HEK293 (cell line): ENCODE results near the gene C1orf94.

Experiments used
- CTCF ChIA-PET: fragments of 350-600 bp; formaldehyde crosslinking; extraction: SDS; loops from one replicate; lab custom pipeline; 2021; ENCODE audit warnings: antibody characterized with exemption; lab: Yijun Ruan, JAX
- POLR2A ChIA-PET: fragments of 300-600 bp; formaldehyde crosslinking; extraction: SDS; loops from one replicate; lab custom pipeline; 2020; ENCODE audit warnings: antibody characterized with exemption, inconsistent platforms; lab: Yijun Ruan, JAX
- H3K27ac ChIP-seq: fragments of 200-500 bp; sonication (Bioruptor generic); 2 replicates; pipeline ENCODE4 v1.5.1; 2014; ENCODE audit warnings: low read depth, low read length, control low read depth, inconsistent platforms; ENCODE audit errors: extremely low read depth
- H3K36me3 ChIP-seq, 2 experiments: fragments of 200-500 bp in 1 of 2; sonication (Bioruptor generic) in 1 of 2; 1 replicate in 1 of 2; 2 replicates in 1 of 2; pipeline ENCODE4 v1.5.1; 2014 to 2017; ENCODE audit warnings: inconsistent platforms in 2 of 2, low read length in 2 of 2; ENCODE audit not compliant: control insufficient read depth in 2 of 2, insufficient read depth in 1 of 2
- H3K4me1 ChIP-seq: fragments of 200-500 bp; sonication (Bioruptor generic); 2 replicates; pipeline ENCODE4 v1.5.1; 2014; ENCODE audit warnings: mild to moderate bottlenecking, low read length, inconsistent platforms; ENCODE audit not compliant: control insufficient read depth, insufficient read depth
- H3K4me3 ChIP-seq: 2 replicates; pipeline ENCODE4 v1.5.1; 2011; ENCODE audit warnings: low read depth, mild to moderate bottlenecking, control low read depth, low read length, moderate library complexity
- H3K9me3 ChIP-seq: fragments of 200-500 bp; sonication (Bioruptor generic); 2 replicates; pipeline ENCODE4 v1.5.1; 2014; ENCODE audit warnings: low read depth, low read length, inconsistent platforms; ENCODE audit not compliant: control insufficient read depth, insufficient read depth
- CTCF ChIP-seq: fragments of 450-650 bp; formaldehyde crosslinking; IDR thresholded peaks from 2 replicates; pipeline ENCODE4 v1.5.1; 2016; ENCODE audit warnings: missing biosample characterization, missing genetic modification characterization
- GLIS2 ChIP-seq: fragments of 450-650 bp; formaldehyde crosslinking; IDR thresholded peaks from 2 replicates; pipeline ENCODE4 v1.5.1; 2016; ENCODE audit warnings: missing biosample characterization, missing genetic modification characterization
- HOXD13 ChIP-seq: sonication (generic); formaldehyde crosslinking; IDR thresholded peaks from 2 replicates; pipeline ENCODE4 v1.8.0; 2022; ENCODE audit warnings: missing genetic modification reagents, borderline replicate concordance
- KLF1 ChIP-seq: fragments of 450-650 bp; formaldehyde crosslinking; IDR thresholded peaks from 2 replicates; pipeline ENCODE4 v1.5.1; 2016; ENCODE audit warnings: missing biosample characterization, missing genetic modification characterization
- KLF16 ChIP-seq: fragments of 450-650 bp; formaldehyde crosslinking; IDR thresholded peaks from 2 replicates; pipeline ENCODE4 v1.5.1; 2017; ENCODE audit warnings: missing biosample characterization, missing genetic modification characterization
- OSR2 ChIP-seq: fragments of 450-650 bp; formaldehyde crosslinking; IDR thresholded peaks from 2 replicates; pipeline ENCODE4 v1.5.1; 2016; ENCODE audit warnings: missing biosample characterization, missing genetic modification characterization
- ZFP3 ChIP-seq: fragments of 450-650 bp; formaldehyde crosslinking; IDR thresholded peaks from 2 replicates; pipeline ENCODE4 v1.5.1; 2016; ENCODE audit warnings: low read depth, missing biosample characterization, missing genetic modification characterization
- ZFP69B ChIP-seq: fragments of 450-650 bp; formaldehyde crosslinking; IDR thresholded peaks from 2 replicates; pipeline ENCODE4 v1.5.1; 2016; ENCODE audit warnings: missing biosample characterization, missing genetic modification characterization
- ZNF174 ChIP-seq: fragments of 450-650 bp; formaldehyde crosslinking; IDR thresholded peaks from 2 replicates; pipeline ENCODE4 v1.5.0; 2017; ENCODE audit warnings: missing biosample characterization, mild to moderate bottlenecking, missing genetic modification characterization
- ZNF202 ChIP-seq: fragments of 450-650 bp; formaldehyde crosslinking; IDR thresholded peaks from 2 replicates; pipeline ENCODE4 v1.5.1; 2016; ENCODE audit warnings: missing biosample characterization, missing genetic modification characterization, borderline replicate concordance
- ZNF211 ChIP-seq: fragments of 450-650 bp; formaldehyde crosslinking; IDR thresholded peaks from 2 replicates; pipeline ENCODE4 v1.5.1; 2016; ENCODE audit warnings: low read depth, missing biosample characterization, missing genetic modification characterization
- ZNF266 ChIP-seq: fragments of 450-650 bp; formaldehyde crosslinking; IDR thresholded peaks from 2 replicates; pipeline ENCODE4 v1.5.1; 2016; ENCODE audit warnings: missing biosample characterization, missing genetic modification characterization, low read depth
- ZNF366 ChIP-seq: fragments of 450-650 bp; formaldehyde crosslinking; conservative IDR thresholded peaks from 2 replicates; pipeline ENCODE4 v1.5.1; 2016; ENCODE audit warnings: missing biosample characterization, missing genetic modification characterization
- ZNF394 ChIP-seq: fragments of 450-650 bp; formaldehyde crosslinking; IDR thresholded peaks from 2 replicates; pipeline ENCODE4 v1.5.1; 2016; ENCODE audit warnings: missing biosample characterization, missing genetic modification characterization, mild to moderate bottlenecking, moderate library complexity, borderline replicate concordance
- ZNF433 ChIP-seq: fragments of 450-650 bp; formaldehyde crosslinking; IDR thresholded peaks from 2 replicates; pipeline ENCODE4 v1.5.1; 2016; ENCODE audit warnings: missing biosample characterization, missing genetic modification characterization, low read depth
- ZNF555 ChIP-seq: fragments of 450-650 bp; formaldehyde crosslinking; conservative IDR thresholded peaks from 2 replicates; pipeline ENCODE4 v1.5.1; 2017; ENCODE audit warnings: missing biosample characterization, mild to moderate bottlenecking, missing genetic modification characterization, inconsistent platforms
- ZNF585B ChIP-seq: fragments of 450-650 bp; formaldehyde crosslinking; IDR thresholded peaks from 2 replicates; pipeline ENCODE4 v1.5.1; 2016; ENCODE audit warnings: missing biosample characterization, missing genetic modification characterization
- ZNF610 ChIP-seq: fragments of 450-650 bp; formaldehyde crosslinking; IDR thresholded peaks from 2 replicates; pipeline ENCODE4 v1.5.1; 2016; ENCODE audit warnings: missing biosample characterization, missing genetic modification characterization, borderline replicate concordance
- ZNF626 ChIP-seq: fragments of 450-650 bp; sonication (Bioruptor Pico); formaldehyde crosslinking; IDR thresholded peaks from 2 replicates; pipeline ENCODE4 v1.5.1; 2018; ENCODE audit warnings: missing biosample characterization, missing genetic modification characterization, inconsistent platforms
- ZNF629 ChIP-seq: fragments of 450-650 bp; formaldehyde crosslinking; IDR thresholded peaks from 2 replicates; pipeline ENCODE4 v1.5.1; 2017; ENCODE audit warnings: missing biosample characterization, missing genetic modification characterization
- TF ChIP-seq, protein P1 (sequence below): fragments of 450-650 bp; formaldehyde crosslinking; IDR thresholded peaks from 2 replicates; pipeline ENCODE4 v1.5.1; 2016; ENCODE audit warnings: missing biosample characterization, missing genetic modification characterization, borderline replicate concordance
- TF ChIP-seq, protein P2 (sequence below): fragments of 450-650 bp; formaldehyde crosslinking; conservative IDR thresholded peaks from 2 replicates; pipeline ENCODE4 v1.5.1; 2016; ENCODE audit warnings: low read depth, missing biosample characterization, missing genetic modification characterization
- TF ChIP-seq, protein P3 (sequence below): sonication (generic); formaldehyde crosslinking; IDR thresholded peaks from 2 replicates; pipeline ENCODE4 v1.8.1; 2022; ENCODE audit warnings: mild to moderate bottlenecking, moderate library complexity, missing genetic modification reagents
- TF ChIP-seq, protein P4 (sequence below): fragments of 450-650 bp; formaldehyde crosslinking; IDR thresholded peaks from 2 replicates; pipeline ENCODE4 v1.5.1; 2017; ENCODE audit warnings: missing biosample characterization, mild to moderate bottlenecking, missing genetic modification characterization, moderate library complexity
- TF ChIP-seq, protein P5 (sequence below): fragments of 450-650 bp; formaldehyde crosslinking; IDR thresholded peaks from 2 replicates; pipeline ENCODE4 v1.5.1; 2016; ENCODE audit warnings: missing biosample characterization, missing genetic modification characterization, borderline replicate concordance

The C1orf94 gene

GRCh38 chr1:34268311-34268954 is 91.7 kb downstream of the C1orf94 start:
- ChIA-PET POLR2A (no interaction called here), CTCF (interaction anchor here (0.5 kb wide), 1 partner anchor 1484 kb away, joined by 3 read pairs; no protein-coding TSS in a partner anchor)
- no peak overlapping the region for H3K4me3 ChIP-seq
- no peak for TF ChIP-seq ZNF211 (tag by site-specific recombination)
- no peak for TF ChIP-seq ZNF433 (tag by site-specific recombination)
- TF ChIP-seq, protein P1, sequence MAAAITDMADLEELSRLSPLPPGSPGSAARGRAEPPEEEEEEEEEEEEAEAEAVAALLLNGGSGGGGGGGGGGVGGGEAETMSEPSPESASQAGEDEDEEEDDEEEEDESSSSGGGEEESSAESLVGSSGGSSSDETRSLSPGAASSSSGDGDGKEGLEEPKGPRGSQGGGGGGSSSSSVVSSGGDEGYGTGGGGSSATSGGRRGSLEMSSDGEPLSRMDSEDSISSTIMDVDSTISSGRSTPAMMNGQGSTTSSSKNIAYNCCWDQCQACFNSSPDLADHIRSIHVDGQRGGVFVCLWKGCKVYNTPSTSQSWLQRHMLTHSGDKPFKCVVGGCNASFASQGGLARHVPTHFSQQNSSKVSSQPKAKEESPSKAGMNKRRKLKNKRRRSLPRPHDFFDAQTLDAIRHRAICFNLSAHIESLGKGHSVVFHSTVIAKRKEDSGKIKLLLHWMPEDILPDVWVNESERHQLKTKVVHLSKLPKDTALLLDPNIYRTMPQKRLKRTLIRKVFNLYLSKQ (tag by site-specific recombination) = no peak
- TF ChIP-seq ZFP3 (tag by site-specific recombination) = no peak
- TF ChIP-seq ZNF394 (tag by site-specific recombination) = no peak
- peak; percentile 43; the same call in 1 of the 2 replicates for TF ChIP-seq ZNF629 (tag by site-specific recombination)
- TF ChIP-seq ZNF626 (tag by site-specific recombination) = no peak
- TF ChIP-seq ZNF610 = no peak
- 0 out of 2 replicates have a peak, but pooled peaks have one; percentile 49 for TF ChIP-seq KLF16
- TF ChIP-seq OSR2 = peak; percentile 67
- TF ChIP-seq ZNF266 (tag by site-specific recombination) = no peak
- TF ChIP-seq HOXD13 (CRISPR knock-in tag) = peak; percentile 94
- no peak for TF ChIP-seq ZNF174 (tag by site-specific recombination)
- no peak for TF ChIP-seq ZNF366 (tag by site-specific recombination)
- TF ChIP-seq, protein P2, sequence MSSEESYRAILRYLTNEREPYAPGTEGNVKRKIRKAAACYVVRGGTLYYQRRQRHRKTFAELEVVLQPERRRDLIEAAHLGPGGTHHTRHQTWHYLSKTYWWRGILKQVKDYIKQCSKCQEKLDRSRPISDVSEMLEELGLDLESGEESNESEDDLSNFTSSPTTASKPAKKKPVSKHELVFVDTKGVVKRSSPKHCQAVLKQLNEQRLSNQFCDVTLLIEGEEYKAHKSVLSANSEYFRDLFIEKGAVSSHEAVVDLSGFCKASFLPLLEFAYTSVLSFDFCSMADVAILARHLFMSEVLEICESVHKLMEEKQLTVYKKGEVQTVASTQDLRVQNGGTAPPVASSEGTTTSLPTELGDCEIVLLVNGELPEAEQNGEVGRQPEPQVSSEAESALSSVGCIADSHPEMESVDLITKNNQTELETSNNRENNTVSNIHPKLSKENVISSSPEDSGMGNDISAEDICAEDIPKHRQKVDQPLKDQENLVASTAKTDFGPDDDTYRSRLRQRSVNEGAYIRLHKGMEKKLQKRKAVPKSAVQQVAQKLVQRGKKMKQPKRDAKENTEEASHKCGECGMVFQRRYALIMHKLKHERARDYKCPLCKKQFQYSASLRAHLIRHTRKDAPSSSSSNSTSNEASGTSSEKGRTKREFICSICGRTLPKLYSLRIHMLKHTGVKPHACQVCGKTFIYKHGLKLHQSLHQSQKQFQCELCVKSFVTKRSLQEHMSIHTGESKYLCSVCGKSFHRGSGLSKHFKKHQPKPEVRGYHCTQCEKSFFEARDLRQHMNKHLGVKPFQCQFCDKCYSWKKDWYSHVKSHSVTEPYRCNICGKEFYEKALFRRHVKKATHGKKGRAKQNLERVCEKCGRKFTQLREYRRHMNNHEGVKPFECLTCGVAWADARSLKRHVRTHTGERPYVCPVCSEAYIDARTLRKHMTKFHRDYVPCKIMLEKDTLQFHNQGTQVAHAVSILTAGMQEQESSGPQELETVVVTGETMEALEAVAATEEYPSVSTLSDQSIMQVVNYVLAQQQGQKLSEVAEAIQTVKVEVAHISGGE (tag by site-specific recombination) = no peak
- TF ChIP-seq ZNF585B (tag by site-specific recombination) = no peak
- TF ChIP-seq, protein P3, sequence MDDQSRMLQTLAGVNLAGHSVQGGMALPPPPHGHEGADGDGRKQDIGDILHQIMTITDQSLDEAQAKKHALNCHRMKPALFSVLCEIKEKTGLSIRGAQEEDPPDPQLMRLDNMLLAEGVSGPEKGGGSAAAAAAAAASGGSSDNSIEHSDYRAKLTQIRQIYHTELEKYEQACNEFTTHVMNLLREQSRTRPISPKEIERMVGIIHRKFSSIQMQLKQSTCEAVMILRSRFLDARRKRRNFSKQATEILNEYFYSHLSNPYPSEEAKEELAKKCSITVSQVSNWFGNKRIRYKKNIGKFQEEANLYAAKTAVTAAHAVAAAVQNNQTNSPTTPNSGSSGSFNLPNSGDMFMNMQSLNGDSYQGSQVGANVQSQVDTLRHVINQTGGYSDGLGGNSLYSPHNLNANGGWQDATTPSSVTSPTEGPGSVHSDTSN (CRISPR knock-in tag) = no peak
- TF ChIP-seq, protein P4, sequence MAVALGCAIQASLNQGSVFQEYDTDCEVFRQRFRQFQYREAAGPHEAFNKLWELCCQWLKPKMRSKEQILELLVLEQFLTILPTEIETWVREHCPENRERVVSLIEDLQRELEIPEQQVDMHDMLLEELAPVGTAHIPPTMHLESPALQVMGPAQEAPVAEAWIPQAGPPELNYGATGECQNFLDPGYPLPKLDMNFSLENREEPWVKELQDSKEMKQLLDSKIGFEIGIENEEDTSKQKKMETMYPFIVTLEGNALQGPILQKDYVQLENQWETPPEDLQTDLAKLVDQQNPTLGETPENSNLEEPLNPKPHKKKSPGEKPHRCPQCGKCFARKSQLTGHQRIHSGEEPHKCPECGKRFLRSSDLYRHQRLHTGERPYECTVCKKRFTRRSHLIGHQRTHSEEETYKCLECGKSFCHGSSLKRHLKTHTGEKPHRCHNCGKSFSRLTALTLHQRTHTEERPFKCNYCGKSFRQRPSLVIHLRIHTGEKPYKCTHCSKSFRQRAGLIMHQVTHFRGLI (tag by site-specific recombination) = no peak
- no peak for TF ChIP-seq ZNF555 (tag by site-specific recombination)
- TF ChIP-seq ZNF202 = no peak
- TF ChIP-seq KLF1 (tag by site-specific recombination) = no peak
- no peak for TF ChIP-seq CTCF
- no peak for TF ChIP-seq ZFP69B (tag by site-specific recombination)
- TF ChIP-seq, protein P5, sequence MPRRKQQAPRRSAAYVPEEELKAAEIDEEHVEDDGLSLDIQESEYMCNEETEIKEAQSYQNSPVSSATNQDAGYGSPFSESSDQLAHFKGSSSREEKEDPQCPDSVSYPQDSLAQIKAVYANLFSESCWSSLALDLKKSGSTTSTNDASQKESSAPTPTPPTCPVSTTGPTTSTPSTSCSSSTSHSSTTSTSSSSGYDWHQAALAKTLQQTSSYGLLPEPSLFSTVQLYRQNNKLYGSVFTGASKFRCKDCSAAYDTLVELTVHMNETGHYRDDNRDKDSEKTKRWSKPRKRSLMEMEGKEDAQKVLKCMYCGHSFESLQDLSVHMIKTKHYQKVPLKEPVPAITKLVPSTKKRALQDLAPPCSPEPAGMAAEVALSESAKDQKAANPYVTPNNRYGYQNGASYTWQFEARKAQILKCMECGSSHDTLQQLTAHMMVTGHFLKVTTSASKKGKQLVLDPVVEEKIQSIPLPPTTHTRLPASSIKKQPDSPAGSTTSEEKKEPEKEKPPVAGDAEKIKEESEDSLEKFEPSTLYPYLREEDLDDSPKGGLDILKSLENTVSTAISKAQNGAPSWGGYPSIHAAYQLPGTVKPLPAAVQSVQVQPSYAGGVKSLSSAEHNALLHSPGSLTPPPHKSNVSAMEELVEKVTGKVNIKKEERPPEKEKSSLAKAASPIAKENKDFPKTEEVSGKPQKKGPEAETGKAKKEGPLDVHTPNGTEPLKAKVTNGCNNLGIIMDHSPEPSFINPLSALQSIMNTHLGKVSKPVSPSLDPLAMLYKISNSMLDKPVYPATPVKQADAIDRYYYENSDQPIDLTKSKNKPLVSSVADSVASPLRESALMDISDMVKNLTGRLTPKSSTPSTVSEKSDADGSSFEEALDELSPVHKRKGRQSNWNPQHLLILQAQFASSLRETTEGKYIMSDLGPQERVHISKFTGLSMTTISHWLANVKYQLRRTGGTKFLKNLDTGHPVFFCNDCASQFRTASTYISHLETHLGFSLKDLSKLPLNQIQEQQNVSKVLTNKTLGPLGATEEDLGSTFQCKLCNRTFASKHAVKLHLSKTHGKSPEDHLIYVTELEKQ (tag by site-specific recombination) = no peak
- peak; percentile 44 for TF ChIP-seq GLIS2 (tag by site-specific recombination)

More at GRCh38 chr1:34268311-34268954, 91.7 kb downstream of the C1orf94 start:
- no peak overlapping the region for H3K27ac ChIP-seq
- no peaks in the 10 kb centered on the region for H3K9me3 ChIP-seq
- H3K4me1 ChIP-seq = peaks cover 13% of the 10 kb centered on the region
- H3K36me3 ChIP-seq = no peaks in the 10 kb centered on the region
